DND-41 (cell line): Measurements from ENCODE around the gene HDAC8.
"Not testable (repeated sequence)": the region's sequence is repeated elsewhere in the genome, so short reads cannot be mapped to it uniquely, and the experiment has no call there.

Experiments
- ATAC-seq: fragments of 200-7000 bp; cut with Tn5 transposase; 3 replicates; pipeline ENCODE4 v1.9.1; 2021; ENCODE audit warnings: low read depth; ENCODE audit not compliant: insufficient read depth
- DNase-seq: peaks from one replicate; pipeline ENCODE4 v3.0.0-alpha.2; 2020
- H2AFZ ChIP-seq: 2 replicates; pipeline ENCODE4 v1.6.0; 2012; ENCODE audit warnings: low read depth, low read length
- H3K27ac ChIP-seq: 2 replicates; pipeline ENCODE4 v1.5.1; 2012; ENCODE audit warnings: low read length, inconsistent platforms
- H3K27me3 ChIP-seq: fragments of 200-600 bp; sonication (generic); 2 replicates; pipeline ENCODE4 v1.6.0; 2012; ENCODE audit warnings: low read length, mild to moderate bottlenecking, inconsistent platforms; ENCODE audit not compliant: insufficient read depth, poor library complexity
- H3K36me3 ChIP-seq: 2 replicates; pipeline ENCODE4 v1.5.1; 2012; ENCODE audit warnings: low read length, inconsistent platforms; ENCODE audit not compliant: insufficient read depth
- H3K4me1 ChIP-seq: 2 replicates; pipeline ENCODE4 v1.5.1; 2012; ENCODE audit warnings: mild to moderate bottlenecking, low read length; ENCODE audit not compliant: insufficient read depth
- H3K4me2 ChIP-seq: 2 replicates; pipeline ENCODE4 v1.6.0; 2012; ENCODE audit warnings: mild to moderate bottlenecking, moderate library complexity, low read length, inconsistent platforms; ENCODE audit not compliant: insufficient read depth
- H3K4me3 ChIP-seq, 2 experiments: fragments of 200-600 bp in 1 of 2; shearing (Covaris generic) in 1 of 2; 2 replicates each; pipeline ENCODE4 v1.5.1; 2012 to 2016; ENCODE audit warnings: inconsistent platforms in 2 of 2, low read length in 2 of 2, mild to moderate bottlenecking in 2 of 2, low read depth in 1 of 2, moderate library complexity in 1 of 2
- H3K79me2 ChIP-seq: 2 replicates; pipeline ENCODE4 v1.6.0; 2012; ENCODE audit warnings: low read length, inconsistent platforms; ENCODE audit not compliant: insufficient read depth
- H3K9ac ChIP-seq: 2 replicates; pipeline ENCODE4 v1.6.0; 2012; ENCODE audit warnings: low read depth, mild to moderate bottlenecking, inconsistent platforms, low read length, moderate library complexity
- H3K9me3 ChIP-seq: 2 replicates; pipeline ENCODE4 v1.5.1; 2012; ENCODE audit warnings: low read length, moderate library complexity, mild to moderate bottlenecking, inconsistent platforms; ENCODE audit not compliant: insufficient read depth, severe bottlenecking
- H4K20me1 ChIP-seq: 2 replicates; pipeline ENCODE4 v1.6.0; 2012; ENCODE audit warnings: low read length; ENCODE audit not compliant: insufficient read depth
- EZH2 ChIP-seq: IDR thresholded peaks from 3 replicates; pipeline ENCODE4 v1.6.1; 2012; ENCODE audit warnings: borderline replicate concordance, low read depth, mild to moderate bottlenecking, moderate library complexity, low read length, inconsistent platforms; ENCODE audit not compliant: severe bottlenecking
- TF ChIP-seq, protein P1 (sequence below): IDR thresholded peaks from 2 replicates; pipeline ENCODE4 v1.5.1; 2012; ENCODE audit warnings: borderline replicate concordance, low read length, moderate library complexity, mild to moderate bottlenecking; ENCODE audit not compliant: poor library complexity, severe bottlenecking; ENCODE audit errors: extremely low read depth

Gene HDAC8

DNA sequence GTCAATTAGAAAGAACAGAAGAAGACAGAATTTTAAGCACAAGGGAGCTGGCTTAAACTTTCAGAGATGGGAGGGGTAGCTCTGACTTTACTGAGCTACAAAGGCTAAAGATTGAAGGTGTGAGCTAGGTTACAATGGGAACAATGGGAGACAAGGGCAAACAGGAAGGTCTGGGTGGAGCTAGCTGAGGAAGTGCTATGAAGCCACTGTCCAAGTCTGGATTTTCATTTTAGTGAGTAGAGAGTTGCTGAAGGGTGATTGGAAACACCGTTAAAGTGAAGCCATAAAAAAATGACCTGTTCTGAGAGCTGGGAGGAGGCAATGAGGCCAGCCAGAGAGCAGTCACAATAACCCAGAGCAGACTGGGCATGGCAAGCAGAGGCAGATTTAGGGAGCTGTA, 162.7 kb downstream of the HDAC8 start:
- Histone ChIP-seq H3K27ac (no peak overlapping the region), H3K27me3 (no peaks in the 10 kb centered on the region), H4K20me1 (no peaks in the 10 kb centered on the region), H3K4me3 (no peak overlapping the region), H3K9ac (no peak overlapping the region), H3K9me3 (no peaks in the 10 kb centered on the region), H3K79me2 (no peaks in the 10 kb centered on the region), H3K4me1 (no peaks in the 10 kb centered on the region), H2AFZ (no peak overlapping the region), H3K4me2 (no peak overlapping the region), H3K36me3 (no peaks in the 10 kb centered on the region)
- ATAC-seq (no peak), DNase-seq (no peak)
- TF ChIP-seq, protein P1, sequence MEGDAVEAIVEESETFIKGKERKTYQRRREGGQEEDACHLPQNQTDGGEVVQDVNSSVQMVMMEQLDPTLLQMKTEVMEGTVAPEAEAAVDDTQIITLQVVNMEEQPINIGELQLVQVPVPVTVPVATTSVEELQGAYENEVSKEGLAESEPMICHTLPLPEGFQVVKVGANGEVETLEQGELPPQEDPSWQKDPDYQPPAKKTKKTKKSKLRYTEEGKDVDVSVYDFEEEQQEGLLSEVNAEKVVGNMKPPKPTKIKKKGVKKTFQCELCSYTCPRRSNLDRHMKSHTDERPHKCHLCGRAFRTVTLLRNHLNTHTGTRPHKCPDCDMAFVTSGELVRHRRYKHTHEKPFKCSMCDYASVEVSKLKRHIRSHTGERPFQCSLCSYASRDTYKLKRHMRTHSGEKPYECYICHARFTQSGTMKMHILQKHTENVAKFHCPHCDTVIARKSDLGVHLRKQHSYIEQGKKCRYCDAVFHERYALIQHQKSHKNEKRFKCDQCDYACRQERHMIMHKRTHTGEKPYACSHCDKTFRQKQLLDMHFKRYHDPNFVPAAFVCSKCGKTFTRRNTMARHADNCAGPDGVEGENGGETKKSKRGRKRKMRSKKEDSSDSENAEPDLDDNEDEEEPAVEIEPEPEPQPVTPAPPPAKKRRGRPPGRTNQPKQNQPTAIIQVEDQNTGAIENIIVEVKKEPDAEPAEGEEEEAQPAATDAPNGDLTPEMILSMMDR = no peak
- no peak for TF ChIP-seq EZH2

DNA sequence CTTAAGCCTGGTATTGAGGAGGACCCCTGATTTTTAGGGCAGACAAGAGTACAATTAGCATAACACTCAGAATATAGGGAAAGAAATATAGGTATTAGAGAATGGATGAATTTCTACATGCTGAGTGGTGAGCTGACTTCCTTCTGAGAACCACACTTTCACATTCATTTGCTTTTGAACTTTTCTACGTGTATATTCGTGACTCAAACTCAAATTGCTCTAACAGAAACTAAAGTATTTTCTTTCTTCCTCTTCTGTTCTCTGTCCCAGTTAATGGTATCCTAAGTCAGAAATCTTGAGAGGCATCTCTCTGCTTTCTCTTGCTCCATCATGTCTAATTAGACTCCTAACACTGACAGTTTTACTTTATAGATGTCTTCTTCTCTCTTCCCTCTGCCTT, 163.8 kb downstream of the HDAC8 start:
- H3K36me3 ChIP-seq = no peaks in the 10 kb centered on the region
- no peak for TF ChIP-seq EZH2
- TF ChIP-seq, protein P1 = no peak
- H3K4me1 ChIP-seq = no peaks in the 10 kb centered on the region
- DNase-seq = no peak
- no peak overlapping the region for H3K4me3 ChIP-seq
- no peaks in the 10 kb centered on the region for H3K79me2 ChIP-seq
- ATAC-seq = no peak
- no peak overlapping the region for H3K9ac ChIP-seq
- H3K27me3 ChIP-seq = no peaks in the 10 kb centered on the region
- H3K4me2 ChIP-seq = no peak overlapping the region
- no peak overlapping the region for H3K27ac ChIP-seq
- H2AFZ ChIP-seq = no peak overlapping the region
- H4K20me1 ChIP-seq = no peaks in the 10 kb centered on the region
- H3K9me3 ChIP-seq = no peaks in the 10 kb centered on the region

DNA sequence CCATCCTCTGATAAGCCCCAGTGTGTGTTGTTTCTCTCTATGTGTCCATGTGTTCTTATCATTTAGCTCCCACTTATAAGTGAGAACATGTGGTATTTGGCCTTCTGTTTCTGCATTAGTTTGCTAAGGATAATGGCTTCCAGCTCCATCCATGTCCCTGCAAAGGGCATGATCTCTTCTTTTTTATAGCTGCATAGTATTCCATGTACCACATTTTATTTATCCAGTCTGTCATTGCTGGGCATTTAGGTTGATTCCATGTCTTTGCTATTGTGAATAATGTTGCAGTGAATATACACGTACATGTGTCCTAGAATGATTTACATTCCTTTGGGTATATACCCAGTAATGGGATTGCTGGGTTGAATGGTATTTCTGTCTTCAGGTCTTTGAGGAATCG, 167.5 kb downstream of the HDAC8 start:
- H2AFZ ChIP-seq, H3K9me3 ChIP-seq, H3K36me3 ChIP-seq, H3K27me3 ChIP-seq, H3K4me3 ChIP-seq, H4K20me1 ChIP-seq, H3K4me1 ChIP-seq, H3K79me2 ChIP-seq, DNase-seq, H3K27ac ChIP-seq, H3K9ac ChIP-seq, H3K4me2 ChIP-seq, ATAC-seq: not testable (repeated sequence)

DNA sequence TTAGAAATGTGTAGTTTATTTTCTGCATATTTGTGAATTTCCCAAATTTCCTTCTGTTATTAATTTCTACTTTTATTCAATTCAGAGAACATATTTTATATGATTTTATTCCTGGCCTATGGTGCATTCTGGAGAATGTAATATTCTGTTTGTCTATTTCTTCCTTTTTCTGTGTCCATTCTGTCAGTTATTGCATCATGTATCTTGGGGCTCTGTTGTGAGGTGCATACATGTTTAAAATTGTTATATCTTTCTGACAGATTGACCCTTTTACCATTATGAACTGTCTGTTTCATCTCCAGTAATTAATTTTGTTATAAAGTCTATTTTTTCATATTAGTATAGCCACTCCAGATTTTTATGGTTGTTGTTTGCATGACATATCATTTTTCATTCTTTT, 170.0 kb downstream of the HDAC8 start:
- Histone ChIP-seq H3K36me3 (no peaks in the 10 kb centered on the region), H3K27me3 (no peaks in the 10 kb centered on the region), H3K27ac (no peak overlapping the region), H3K4me3 (no peak overlapping the region), H3K9me3 (no peaks in the 10 kb centered on the region), H4K20me1 (no peaks in the 10 kb centered on the region), H3K79me2 (no peaks in the 10 kb centered on the region), H2AFZ (no peak overlapping the region), H3K4me1 (no peaks in the 10 kb centered on the region), H3K9ac (no peak overlapping the region), H3K4me2 (no peak overlapping the region)
- DNase-seq = no peak
- TF ChIP-seq EZH2 = no peak
- TF ChIP-seq, protein P1 = no peak
- ATAC-seq = no peak
